H9 (cell line): ENCODE measurements around the gene IL26. TPM values are rescaled to one million over a fixed set of nuclear protein-coding genes. Genes with fewer than 3 reads are reported as not detected.

Experiments used
- DNase-seq: peaks from one replicate; pipeline ENCODE4 v3.0.0-alpha.2; 2017
- H2AFZ ChIP-seq: one replicate; pipeline ENCODE4 v1.6.1; 2013; ENCODE audit warnings: mild to moderate bottlenecking, low read length, control low read depth, moderate library complexity
- H2AK5ac ChIP-seq: 2 replicates; pipeline ENCODE4 v1.6.1; 2013; ENCODE audit warnings: low read length, control low read depth, mixed read lengths; ENCODE audit not compliant: insufficient read length
- H2BK120ac ChIP-seq: one replicate; pipeline ENCODE4 v1.6.1; 2013; ENCODE audit warnings: low read depth, mild to moderate bottlenecking, low read length, control low read depth, inconsistent platforms; ENCODE audit not compliant: poor library complexity, severe bottlenecking
- H2BK12ac ChIP-seq: 2 replicates; pipeline ENCODE4 v1.6.1; 2013; ENCODE audit warnings: low read length, control low read depth, mixed read lengths, low read depth; ENCODE audit not compliant: insufficient read length
- H2BK15ac ChIP-seq: 2 replicates; pipeline ENCODE4 v1.6.1; 2013; ENCODE audit warnings: low read depth, low read length, control low read depth
- H2BK20ac ChIP-seq: one replicate; pipeline ENCODE4 v1.6.1; 2013; ENCODE audit warnings: low read depth, mild to moderate bottlenecking, low read length, control low read depth, inconsistent platforms; ENCODE audit not compliant: poor library complexity, severe bottlenecking
- H2BK5ac ChIP-seq: 2 replicates; pipeline ENCODE4 v1.6.1; 2013; ENCODE audit warnings: low read length, control low read depth, mixed read lengths; ENCODE audit not compliant: insufficient read length
- H3K14ac ChIP-seq: 2 replicates; pipeline ENCODE4 v1.6.1; 2013; ENCODE audit warnings: low read length, control low read depth; ENCODE audit not compliant: insufficient read depth
- H3K18ac ChIP-seq: 2 replicates; pipeline ENCODE4 v1.6.1; 2013; ENCODE audit warnings: low read depth, mild to moderate bottlenecking, mixed read lengths, low read length, control low read depth; ENCODE audit not compliant: insufficient read length
- H3K23ac ChIP-seq: 2 replicates; pipeline ENCODE4 v1.6.1; 2013; ENCODE audit warnings: low read length, control low read depth, mixed read lengths, low read depth; ENCODE audit not compliant: insufficient read length
- H3K23me2 ChIP-seq: 2 replicates; pipeline ENCODE4 v1.6.1; 2013; ENCODE audit warnings: low read depth, mild to moderate bottlenecking, mixed read lengths, low read length, control low read depth; ENCODE audit not compliant: insufficient read length, poor library complexity, severe bottlenecking
- H3K27ac ChIP-seq: 2 replicates; pipeline ENCODE4 v1.5.1; 2013; ENCODE audit warnings: low read length, control low read depth, mixed read lengths, low read depth; ENCODE audit not compliant: insufficient read length
- H3K27me3 ChIP-seq: 2 replicates; pipeline ENCODE4 v1.6.1; 2013; ENCODE audit warnings: low read length, control low read depth, inconsistent platforms; ENCODE audit not compliant: insufficient read depth
- H3K4ac ChIP-seq: 2 replicates; pipeline ENCODE4 v1.6.1; 2013; ENCODE audit warnings: low read depth, mild to moderate bottlenecking, control low read depth, inconsistent platforms, low read length, moderate library complexity
- H3K4me1 ChIP-seq: 2 replicates; pipeline ENCODE4 v1.6.1; 2013; ENCODE audit warnings: low read length, control low read depth, inconsistent platforms; ENCODE audit not compliant: insufficient read depth
- H3K4me2 ChIP-seq: 2 replicates; pipeline ENCODE4 v1.6.1; 2013; ENCODE audit warnings: low read length, control low read depth, mixed read lengths; ENCODE audit not compliant: insufficient read length, insufficient read depth
- H3K56ac ChIP-seq: 2 replicates; pipeline ENCODE4 v1.6.1; 2013; ENCODE audit warnings: low read depth, mild to moderate bottlenecking, mixed read lengths, low read length, control low read depth; ENCODE audit not compliant: insufficient read length
- H3K79me1 ChIP-seq: 2 replicates; pipeline ENCODE4 v1.6.1; 2013; ENCODE audit warnings: low read depth, mild to moderate bottlenecking, moderate library complexity, low read length, control low read depth, inconsistent platforms; ENCODE audit not compliant: insufficient read depth, poor library complexity, severe bottlenecking
- H3K79me2 ChIP-seq: 2 replicates; pipeline ENCODE4 v1.6.1; 2013; ENCODE audit warnings: low read length, control low read depth, inconsistent platforms; ENCODE audit not compliant: insufficient read depth
- H3K9ac ChIP-seq: 2 replicates; pipeline ENCODE4 v1.6.1; 2013; ENCODE audit warnings: low read length, control low read depth, mixed read lengths; ENCODE audit not compliant: insufficient read length; ENCODE audit errors: extremely low read depth
- H3K9me3 ChIP-seq: one replicate; pipeline ENCODE4 v1.6.1; 2013; ENCODE audit warnings: low read depth, low read length, inconsistent platforms; ENCODE audit not compliant: control insufficient read depth
- H3T11ph ChIP-seq: one replicate; pipeline ENCODE4 v1.6.1; 2013; ENCODE audit warnings: mild to moderate bottlenecking, low read length, control low read depth, inconsistent platforms
- H4K20me1 ChIP-seq: one replicate; pipeline ENCODE4 v1.6.1; 2013; ENCODE audit not compliant: control insufficient read depth, insufficient read length, insufficient read depth
- H4K5ac ChIP-seq: 2 replicates; pipeline ENCODE4 v1.6.1; 2013; ENCODE audit warnings: low read depth, mild to moderate bottlenecking, mixed read lengths, low read length, control low read depth; ENCODE audit not compliant: insufficient read length
- H4K8ac ChIP-seq: replicated peaks from 2 replicates; pipeline ENCODE4 v1.6.1; 2013; ENCODE audit warnings: low read length, control low read depth, mixed read lengths, low read depth; ENCODE audit not compliant: insufficient read length
- H4K91ac ChIP-seq: 2 replicates; pipeline ENCODE4 v1.6.1; 2013; ENCODE audit warnings: low read depth, mild to moderate bottlenecking, moderate library complexity, mixed read lengths, low read length, control low read depth; ENCODE audit not compliant: insufficient read length
- H3K27ac Mint-ChIP-seq, 3 experiments: 2 replicates in 2 of 3; 3 replicates in 1 of 3; pipeline ENCODE4 v1.8.0; 2020 to 2021; ENCODE audit warnings: mixed read lengths in 3 of 3, mild to moderate bottlenecking in 1 of 3, moderate library complexity in 1 of 3
- H3K27me3 Mint-ChIP-seq: 2 replicates; pipeline ENCODE4 v1.8.0; 2021; ENCODE audit warnings: low read depth, mild to moderate bottlenecking, moderate library complexity, mixed read lengths
- H3K36me3 Mint-ChIP-seq, 3 experiments: 2 replicates in 2 of 3; 3 replicates in 1 of 3; pipeline ENCODE4 v1.8.0; 2020 to 2021; ENCODE audit warnings: low read depth in 3 of 3, mixed read lengths in 3 of 3; ENCODE audit not compliant: insufficient read depth in 1 of 3
- H3K4me1 Mint-ChIP-seq, 2 experiments: 2 replicates each; pipeline ENCODE4 v1.8.0; 2020; ENCODE audit warnings: mixed read lengths in 2 of 2
- H3K4me3 Mint-ChIP-seq, 2 experiments: 2 replicates in 1 of 2; 3 replicates in 1 of 2; pipeline ENCODE4 v1.8.0; 2020 to 2021; ENCODE audit warnings: mild to moderate bottlenecking in 2 of 2, mixed read lengths in 2 of 2, moderate library complexity in 1 of 2
- H3K9me3 Mint-ChIP-seq, 2 experiments: 2 replicates in 1 of 2; 3 replicates in 1 of 2; pipeline ENCODE4 v1.8.0; 2020; ENCODE audit warnings: mild to moderate bottlenecking in 2 of 2, mixed read lengths in 2 of 2, moderate library complexity in 1 of 2
- total RNA-seq: library from RNA; stranded (reverse); gene quantifications from 2 replicates; pipeline ENCODE4 v1.2.1, GENCODE V29; 2021
- TF ChIP-seq, protein P1 (sequence below): fragments of 200-600 bp; sonication (generic); conservative IDR thresholded peaks from 3 replicates; pipeline ENCODE4 v1.8.0; 2021; ENCODE audit warnings: antibody characterized with exemption, mild to moderate bottlenecking

The IL26 gene
- total RNA-seq, 1 experiment from 2014 or later, result not detected

GRCh38 chr12:68272732-68273131, 47.1 kb upstream of the IL26 start:
- no peak overlapping the region for H3K27ac ChIP-seq
- H3K4ac ChIP-seq, result no peak overlapping the region
- no peak overlapping the region for H4K5ac ChIP-seq
- TF ChIP-seq, protein P1, sequence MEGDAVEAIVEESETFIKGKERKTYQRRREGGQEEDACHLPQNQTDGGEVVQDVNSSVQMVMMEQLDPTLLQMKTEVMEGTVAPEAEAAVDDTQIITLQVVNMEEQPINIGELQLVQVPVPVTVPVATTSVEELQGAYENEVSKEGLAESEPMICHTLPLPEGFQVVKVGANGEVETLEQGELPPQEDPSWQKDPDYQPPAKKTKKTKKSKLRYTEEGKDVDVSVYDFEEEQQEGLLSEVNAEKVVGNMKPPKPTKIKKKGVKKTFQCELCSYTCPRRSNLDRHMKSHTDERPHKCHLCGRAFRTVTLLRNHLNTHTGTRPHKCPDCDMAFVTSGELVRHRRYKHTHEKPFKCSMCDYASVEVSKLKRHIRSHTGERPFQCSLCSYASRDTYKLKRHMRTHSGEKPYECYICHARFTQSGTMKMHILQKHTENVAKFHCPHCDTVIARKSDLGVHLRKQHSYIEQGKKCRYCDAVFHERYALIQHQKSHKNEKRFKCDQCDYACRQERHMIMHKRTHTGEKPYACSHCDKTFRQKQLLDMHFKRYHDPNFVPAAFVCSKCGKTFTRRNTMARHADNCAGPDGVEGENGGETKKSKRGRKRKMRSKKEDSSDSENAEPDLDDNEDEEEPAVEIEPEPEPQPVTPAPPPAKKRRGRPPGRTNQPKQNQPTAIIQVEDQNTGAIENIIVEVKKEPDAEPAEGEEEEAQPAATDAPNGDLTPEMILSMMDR, result no peak
- H2AK5ac ChIP-seq, result no peak overlapping the region
- H2BK5ac ChIP-seq, result no peak overlapping the region
- H3K4me2 ChIP-seq, result no peak overlapping the region
- H3K9me3 ChIP-seq, result no peaks in the 10 kb centered on the region
- no peaks in the 10 kb centered on the region for H3K79me1 ChIP-seq
- no peak overlapping the region for H3K27ac Mint-ChIP-seq
- no peak overlapping the region for H2BK15ac ChIP-seq
- no peak overlapping the region for H3K9ac ChIP-seq
- H2AFZ ChIP-seq, result no peak overlapping the region
- H3K23ac ChIP-seq, result no peak overlapping the region
- no peak overlapping the region for H2BK120ac ChIP-seq
- H2BK12ac ChIP-seq, result no peak overlapping the region
- H3K56ac ChIP-seq, result no peak overlapping the region
- no peaks in the 10 kb centered on the region for H3K9me3 Mint-ChIP-seq
- no peaks in the 10 kb centered on the region for H3K36me3 Mint-ChIP-seq
- no peak overlapping the region for H3K14ac ChIP-seq
- no peaks in the 10 kb centered on the region for H3K79me2 ChIP-seq
- H3K4me1 ChIP-seq, result no peaks in the 10 kb centered on the region; the same call in 1 of the 2 replicates
- peaks cover 6 to 9% of the 10 kb centered on the region in 2 experiments for H3K4me1 Mint-ChIP-seq
- H3K18ac ChIP-seq, result no peak overlapping the region
- no peak overlapping the region for H3K4me3 Mint-ChIP-seq
- H4K91ac ChIP-seq, result no peak overlapping the region
- H3K27me3 Mint-ChIP-seq, result no peaks in the 10 kb centered on the region
- H2BK20ac ChIP-seq, result no peak overlapping the region
- no peaks in the 10 kb centered on the region for H3K27me3 ChIP-seq
- H4K8ac ChIP-seq, result no peak overlapping the region
- no peaks in the 10 kb centered on the region for H4K20me1 ChIP-seq
- H3T11ph ChIP-seq, result no peak overlapping the region
- H3K23me2 ChIP-seq, result no peaks in the 10 kb centered on the region
- no peak for DNase-seq
